ENCODE measurements around the gene CDC42BPA.

The CDC42BPA gene

DNA sequence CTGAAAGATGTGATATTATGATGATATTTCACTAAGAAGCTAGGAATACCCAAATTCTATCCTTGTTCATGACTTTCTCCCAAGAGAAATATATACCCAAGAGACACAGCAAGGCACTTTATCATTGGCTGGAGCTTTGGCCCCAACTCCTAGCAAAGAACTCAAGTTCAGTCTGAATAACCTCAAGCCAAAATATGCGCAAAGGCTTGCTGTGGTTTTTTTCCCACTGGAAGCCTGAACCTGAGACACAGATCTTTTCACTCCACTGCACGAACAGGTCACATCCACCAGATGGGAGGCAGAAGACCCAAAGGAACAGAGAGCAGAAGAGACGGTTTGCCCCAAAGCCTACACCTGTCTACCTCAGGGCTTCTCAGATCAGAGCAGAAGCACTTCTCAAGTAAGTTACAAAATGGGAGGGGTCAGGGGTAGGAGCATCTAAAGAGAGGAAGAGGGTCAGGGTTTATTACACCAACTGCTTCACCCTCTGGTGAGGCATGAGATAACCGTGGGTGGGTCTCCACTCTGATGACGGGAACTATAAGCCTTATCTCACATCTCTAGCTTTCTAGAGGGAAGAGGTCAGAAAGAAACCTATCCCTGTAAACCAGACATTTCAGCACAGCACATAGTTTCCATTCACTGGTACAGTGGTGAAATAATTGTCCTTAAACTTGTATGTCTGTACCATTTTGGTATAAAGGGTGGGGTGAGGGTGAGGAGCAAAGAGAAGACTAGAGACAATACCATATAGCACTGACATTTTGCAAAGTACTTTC is 17.1 kb upstream of the CDC42BPA start:
- no peak for ATAC-seq

DNA sequence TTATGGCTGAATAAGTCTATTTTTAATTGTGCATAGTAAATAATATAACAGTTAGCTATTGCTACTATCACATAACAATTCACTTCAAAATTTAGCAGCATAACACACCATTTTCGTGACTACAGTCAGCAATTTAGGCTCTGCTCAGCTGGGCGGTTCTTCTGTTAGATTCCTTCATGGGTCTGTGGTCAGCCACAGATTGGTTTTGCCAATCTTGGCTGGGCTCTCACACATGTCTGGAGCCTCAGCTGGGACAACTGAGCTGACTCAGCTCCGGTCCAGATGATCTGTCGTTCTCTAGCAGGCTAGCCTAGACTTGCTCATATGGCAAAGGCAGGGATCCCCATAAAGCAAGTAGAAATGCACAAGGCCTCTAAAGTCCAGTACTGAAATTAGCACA is 15.1 kb upstream of the CDC42BPA start:
- no peak for ATAC-seq

DNA sequence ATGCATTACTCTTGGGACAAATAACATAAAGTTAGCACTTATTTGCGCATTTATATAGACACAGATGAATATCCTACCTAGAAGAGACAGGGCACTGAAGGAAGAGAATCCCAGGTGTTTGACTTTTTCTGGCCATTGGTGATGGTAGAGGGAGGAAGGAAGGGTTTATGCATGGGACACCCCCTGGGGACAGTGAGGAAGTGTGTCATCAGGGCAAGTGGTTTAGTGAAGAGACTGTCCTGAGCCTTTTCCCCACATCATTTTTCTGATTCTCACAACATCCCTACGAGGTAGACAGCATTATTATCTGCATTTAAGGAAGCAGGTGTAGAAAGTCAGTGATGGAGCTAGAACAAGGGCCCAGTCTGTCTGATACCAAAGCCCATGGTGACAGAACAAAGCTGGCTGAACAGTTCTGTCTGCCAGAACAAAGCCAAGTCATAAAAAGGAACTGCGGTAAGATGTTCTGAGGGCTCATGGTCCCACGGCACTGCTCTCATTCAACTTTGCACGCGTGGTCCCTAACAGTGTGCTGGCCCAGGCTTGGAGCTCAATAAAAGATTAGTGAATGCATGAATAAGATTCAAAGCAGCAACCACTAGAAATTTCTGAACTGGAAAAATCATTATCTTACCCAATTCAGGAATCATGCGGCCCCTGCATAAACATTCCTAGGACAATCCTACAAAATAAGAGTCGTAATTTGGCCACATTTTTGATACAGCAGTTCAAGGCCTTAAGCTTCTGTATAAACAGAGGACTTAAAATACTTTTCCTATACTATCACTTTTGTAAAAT is 12.2 kb upstream of the CDC42BPA start:
- ATAC-seq: no peak

DNA sequence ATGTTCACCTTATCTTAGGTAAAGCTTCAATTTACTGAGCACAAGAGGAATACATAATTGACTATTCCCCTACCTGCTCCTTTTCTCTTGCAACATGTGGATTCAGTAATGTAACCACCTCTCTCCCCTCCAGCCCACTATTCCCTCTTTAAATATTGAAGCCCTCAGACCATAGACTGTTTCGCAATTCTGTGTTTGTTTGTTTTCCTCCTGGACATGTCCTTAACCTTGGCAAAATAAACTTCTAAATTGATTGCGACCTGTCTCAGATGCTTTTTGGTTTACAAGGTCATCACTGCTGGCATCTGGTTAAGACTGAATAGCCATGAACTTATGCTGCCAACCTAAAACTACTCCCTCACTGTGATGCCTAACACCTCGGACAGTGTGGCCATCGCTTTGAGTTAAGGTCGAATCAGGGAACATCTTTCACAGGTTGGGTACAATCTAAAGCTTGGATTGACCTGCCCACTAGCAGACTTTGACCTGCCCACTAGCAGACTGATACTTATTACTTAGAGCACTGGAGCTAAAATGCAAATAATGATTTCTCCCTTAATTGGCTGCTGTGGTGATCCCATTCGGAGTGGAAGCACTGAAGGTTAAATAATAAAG is 10.2 kb upstream of the CDC42BPA start:
- no peak for ATAC-seq

DNA sequence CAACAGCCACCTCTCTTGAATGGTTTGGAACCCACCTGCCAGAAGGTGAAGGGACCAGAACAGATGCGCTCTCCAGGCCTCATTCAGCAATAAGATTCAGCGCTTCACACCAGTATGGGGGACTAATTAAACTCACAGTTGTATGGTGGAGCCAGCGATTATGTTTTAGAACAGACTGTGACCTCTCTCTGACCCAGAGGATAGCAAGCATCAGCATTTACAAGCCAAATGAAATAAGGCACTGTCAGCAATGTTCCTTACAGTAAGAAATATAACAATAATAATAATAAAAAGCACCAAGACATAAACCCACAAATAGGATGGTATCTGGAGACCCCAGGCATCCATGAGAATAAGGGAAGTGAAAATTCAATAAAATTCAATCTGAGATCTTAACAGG is 6.9 kb upstream of the CDC42BPA start:
- ATAC-seq: no peak

DNA sequence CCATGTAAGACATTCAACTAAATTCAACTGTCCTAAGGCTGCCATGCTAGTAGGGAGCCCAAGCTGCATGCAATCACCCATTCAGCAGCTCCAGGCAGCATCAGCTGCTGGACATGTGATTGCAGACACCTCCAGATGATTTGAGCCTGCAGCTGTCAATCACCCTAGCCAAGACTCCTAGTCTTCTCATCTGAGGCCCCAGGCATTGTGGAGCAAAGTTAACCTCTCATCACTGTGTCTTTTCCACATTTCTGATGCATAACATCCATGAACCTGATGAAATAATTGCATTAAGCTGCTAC is 5.6 kb upstream of the CDC42BPA start:
- ATAC-seq: no peak

DNA sequence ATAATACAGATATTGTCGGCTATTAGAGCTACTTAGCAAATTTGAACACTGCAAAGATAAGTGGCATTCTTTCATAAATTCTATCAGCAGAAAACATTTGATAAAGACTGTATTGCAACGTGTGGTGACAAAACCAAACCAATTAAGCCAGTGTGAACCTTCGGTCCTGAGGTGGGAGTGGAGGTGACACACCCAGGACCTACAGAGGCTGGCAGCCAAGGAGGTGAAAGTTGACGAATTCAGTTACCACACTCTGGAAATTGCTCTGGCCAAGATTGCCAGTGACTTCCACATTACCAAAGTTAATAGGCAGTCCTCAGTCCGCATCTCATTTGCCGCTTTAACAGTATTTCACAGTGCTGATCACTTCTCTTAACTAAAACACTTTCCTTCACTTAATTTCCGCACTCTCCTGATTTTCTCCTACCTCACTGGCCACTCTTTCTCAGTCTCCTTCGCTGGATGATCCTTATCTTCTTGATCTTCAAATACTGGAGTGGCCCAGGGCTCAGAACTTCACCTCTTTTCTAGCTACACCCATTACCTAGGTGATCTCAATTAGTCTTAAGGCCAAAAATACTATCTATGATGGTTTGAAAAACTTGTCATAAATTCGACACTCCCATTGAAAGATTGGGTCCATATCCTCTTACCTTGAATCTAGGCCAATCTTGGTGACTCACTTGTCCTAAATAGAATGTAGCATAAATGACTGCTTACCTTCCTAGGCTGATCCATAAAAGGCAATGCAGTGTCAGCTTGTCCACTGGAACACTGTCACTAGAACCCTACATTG is 5.1 kb upstream of the CDC42BPA start:
- no peak for ATAC-seq

DNA sequence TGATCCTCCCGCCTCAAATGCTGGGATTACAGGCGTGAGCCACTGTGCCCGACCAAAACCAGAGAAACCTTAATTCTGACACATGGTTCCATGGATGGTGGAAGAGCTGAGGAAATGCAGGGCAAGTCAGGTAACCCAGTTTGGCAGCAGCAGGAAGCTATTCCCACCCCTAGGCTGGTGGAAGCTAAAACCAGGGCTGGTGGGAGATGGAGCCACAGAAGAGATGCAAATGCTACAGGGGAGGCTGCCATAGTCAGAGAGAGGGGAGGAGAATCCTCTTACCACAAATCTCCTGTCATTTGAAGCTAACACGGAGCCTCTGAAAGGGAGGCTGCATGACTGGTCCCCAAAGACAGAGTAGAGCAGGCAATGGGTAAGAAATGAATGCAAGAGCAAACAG is 4.1 kb upstream of the CDC42BPA start:
- no peak for ATAC-seq

DNA sequence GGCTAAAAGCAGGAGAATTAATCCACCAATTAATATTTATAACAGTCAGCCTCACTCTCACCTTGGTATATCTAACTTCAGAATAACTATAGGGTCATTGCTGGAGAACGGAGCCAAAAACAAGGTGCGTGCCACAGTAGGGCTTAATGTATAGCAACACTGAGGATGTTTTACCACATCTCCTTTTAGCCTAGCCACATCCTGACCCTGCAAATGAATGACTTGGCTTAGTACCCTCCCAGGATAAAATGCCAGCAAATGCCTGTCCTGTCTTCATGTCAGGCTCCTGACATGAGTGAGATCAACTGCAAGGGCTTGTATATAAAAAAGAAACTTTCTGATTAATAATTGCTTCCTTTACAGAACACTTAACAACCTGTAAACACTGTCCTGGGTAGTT is 2.7 kb upstream of the CDC42BPA start:
- ATAC-seq: no peak

DNA sequence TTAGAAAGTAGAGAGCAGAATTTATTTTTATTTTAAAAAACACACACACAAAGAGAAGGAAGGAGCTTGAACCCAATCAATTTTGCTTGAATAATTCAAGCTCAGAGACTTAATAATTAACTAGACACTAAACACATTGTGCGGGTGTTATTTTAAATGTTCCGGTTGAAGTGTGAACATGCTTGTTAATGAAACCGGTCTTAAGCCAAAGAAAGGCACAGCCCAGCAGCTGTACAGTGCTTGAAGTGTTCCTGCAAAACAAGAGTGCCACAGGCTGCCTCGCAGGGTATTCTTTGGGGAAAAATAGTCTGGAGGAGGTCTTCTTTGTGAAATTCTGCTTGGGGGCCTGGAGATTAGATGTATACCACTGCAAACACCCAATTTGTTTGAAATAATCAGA is 2.2 kb upstream of the CDC42BPA start:
- no peak for ATAC-seq

DNA sequence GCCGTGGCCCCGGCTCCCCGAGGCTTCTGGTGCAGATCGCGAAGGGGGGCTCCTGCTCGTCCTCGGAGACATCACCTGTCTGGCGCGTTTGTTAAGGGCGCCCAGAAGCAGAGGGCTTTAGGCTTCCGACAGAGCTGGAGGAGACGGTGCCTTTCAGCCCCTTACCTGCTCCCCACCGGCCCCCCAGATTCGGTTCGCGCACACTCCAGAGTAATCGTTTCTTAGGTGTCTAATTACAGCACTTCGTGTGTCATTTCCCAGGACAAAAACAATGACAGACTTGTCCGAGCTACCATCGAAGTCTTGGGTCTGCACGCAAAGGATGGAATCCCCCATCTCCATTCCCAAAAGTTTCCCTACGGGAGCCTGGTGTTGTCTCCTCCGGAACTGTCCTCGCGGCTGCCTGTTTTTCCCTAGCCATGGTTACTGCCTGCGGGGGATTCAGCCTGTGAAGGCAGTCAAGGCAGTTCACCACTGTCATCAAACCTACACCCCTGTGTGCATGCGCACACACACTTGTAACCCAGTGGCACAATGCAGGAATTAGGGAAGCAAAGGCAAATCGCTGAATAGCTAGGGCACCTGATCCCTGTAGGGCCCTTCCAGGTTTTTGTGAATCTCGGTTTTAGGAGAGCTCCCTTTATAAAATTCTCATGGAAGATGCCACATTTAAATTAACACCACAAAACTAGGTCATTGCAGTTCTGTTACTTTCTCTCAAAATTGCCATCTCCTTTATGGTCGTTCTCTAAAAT is 738 bp upstream of the CDC42BPA start:
- ATAC-seq: no peak

DNA sequence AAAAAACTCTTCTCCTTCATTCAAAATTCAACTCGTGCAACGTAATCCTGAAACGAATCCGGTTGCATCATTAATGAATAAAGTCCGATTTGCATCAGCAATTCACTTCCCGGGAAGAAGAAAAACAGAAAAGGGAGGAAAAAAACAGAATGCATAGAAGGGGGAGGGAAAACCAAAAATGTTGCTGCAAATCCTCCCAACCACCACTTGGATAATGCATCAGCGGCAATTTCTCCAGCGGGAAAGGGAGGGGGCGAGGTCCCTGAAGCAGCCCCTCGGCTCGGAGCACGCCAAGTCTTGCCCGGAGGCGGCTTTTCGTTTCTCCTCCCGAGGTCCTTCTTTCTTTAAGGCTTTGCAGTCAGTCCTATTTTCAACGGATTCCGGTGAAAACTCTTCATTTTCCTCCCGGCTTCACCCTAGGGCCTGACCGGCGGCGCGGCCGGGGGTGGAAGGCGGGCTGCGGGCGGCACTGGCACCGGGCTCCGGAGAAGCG is 723 bp downstream of the CDC42BPA start:
- no peak for ATAC-seq

DNA sequence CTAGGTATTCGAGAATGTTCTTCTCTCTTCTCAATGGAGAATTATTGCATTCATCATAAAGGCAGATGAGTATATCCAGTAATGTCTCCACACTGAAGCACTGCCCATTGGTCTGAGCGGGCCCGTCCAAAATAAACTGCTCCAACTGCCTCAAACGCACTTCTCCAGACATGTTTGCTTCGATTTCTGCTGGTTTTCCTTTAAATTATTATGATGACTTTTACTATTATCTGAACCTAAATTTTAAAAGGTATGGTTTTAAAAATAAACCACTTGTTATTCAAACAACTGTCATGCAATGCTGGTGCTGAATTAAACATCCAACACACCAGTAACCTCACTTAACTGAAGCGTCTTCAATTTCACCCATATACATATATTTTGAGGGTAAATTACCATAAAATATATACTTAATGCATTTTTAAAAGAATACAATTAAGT is 1.3 kb downstream of the CDC42BPA start:
- no peak for ATAC-seq

DNA sequence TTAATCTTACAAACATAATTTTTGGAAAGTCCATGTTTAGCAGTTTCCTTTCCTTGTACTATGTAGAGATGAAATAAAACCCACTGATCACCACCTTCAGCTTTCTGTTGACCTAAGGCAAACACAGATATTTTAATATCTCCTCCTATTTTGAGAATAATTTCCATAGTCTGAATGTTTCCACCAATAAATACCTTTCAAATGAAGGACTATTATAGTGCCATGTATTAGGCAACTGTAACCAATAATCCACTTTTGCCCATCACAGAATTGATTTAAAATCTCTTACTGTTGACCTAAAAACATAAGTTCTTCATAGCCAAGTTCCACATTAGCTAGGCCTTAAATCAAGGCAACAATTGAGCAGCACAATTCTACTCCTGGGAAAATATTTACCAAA is 1.8 kb downstream of the CDC42BPA start:
- ATAC-seq: no peak

DNA sequence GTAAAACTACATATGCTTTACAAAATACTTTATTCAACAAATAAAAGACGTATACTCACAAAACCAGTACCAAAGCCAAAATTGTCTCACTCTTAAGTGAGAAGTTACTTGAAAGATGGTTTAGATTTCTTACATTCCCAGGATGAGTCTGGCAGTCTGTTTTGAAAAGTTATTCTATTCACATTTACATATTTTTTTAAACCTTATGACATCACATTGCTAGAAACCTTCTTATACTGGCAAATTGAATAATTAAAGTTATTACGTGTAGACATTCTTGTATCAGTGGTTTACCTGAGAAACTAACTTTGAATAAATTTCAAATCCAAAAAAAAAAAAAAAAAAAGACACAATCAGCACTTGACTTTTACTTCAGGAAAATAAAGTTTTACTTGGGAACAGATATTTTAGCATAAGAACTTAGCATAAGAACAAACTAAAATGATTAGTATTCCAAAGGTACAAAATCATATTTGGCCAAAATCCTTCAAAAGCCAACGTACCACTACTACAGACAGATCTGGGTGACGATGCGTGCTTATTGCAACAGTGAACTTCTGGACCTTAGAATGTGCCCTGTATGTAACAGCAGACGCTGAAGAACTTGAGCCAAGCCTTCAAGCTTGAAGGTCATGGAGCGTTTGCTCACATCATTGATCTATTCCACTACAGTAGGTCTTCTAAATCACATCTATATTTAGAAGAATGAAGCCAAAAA is 2.5 kb downstream of the CDC42BPA start:
- ATAC-seq: no peak

DNA sequence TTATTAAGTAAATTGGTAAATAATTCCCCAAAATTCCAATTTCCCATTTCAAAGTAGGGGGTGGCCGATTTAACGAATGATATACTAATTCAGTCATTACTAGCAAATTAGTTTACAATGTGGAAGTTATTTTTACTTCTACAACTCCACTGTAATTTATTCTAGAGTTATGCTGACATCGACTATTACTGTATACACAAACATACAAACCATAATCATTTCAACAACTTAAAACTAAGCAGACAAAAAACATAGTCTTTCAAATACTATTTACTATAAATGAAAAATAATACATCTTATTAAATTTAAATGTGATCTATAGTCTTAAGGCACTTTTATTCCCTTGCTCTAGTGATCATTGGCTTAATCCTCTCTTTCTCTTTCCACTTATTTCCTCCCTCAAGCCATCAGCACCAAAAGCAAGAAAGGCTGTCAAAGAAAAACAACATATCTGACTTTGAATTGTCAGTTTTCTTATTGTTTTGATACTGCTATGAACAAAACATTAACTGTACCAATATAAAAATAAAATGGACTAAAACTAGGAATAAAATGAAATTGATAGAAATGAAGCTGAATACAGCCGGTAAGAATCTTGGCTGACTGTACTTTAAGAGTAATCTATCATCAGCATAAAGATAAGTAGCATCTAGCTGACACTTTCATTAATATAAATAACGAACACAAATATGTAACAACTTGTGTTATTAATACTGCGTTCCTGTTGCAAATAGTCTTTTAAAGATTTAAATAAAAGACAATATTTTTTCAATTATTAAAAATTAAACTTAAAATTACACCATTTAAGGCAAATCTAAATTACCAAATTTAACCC is 4.1 kb downstream of the CDC42BPA start:
- no peak for ATAC-seq

DNA sequence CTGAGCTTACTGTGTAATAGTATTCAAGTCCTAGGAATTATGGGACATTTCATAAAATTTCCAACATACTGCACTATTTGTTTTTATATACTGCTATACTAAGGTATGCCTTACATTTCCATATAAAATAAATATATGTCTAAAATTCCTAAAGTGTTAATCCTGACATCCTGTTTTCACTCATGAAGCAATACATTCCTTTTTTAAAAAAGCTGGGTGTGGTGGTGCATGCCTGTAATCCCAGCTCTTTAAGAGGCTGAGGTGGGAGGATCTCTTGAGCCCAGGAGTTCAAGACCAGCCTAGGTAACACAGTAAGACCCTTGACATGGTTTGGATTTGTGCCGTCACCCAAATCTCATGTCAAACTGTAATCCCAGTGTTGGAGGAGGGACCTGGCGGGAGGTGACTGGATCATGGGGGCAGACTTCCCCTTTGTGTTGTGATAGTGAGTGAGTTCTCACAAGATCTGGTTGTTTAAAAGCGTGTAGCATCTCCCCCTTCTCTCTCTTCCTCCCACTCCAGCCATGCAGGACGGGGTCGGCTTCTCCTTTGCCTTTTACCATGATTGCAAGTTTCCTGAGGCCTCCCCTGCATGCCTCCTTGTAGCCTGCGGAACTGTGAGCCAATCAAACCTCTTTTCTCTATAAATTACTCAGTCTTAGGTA is 5.8 kb downstream of the CDC42BPA start:
- ATAC-seq: no peak

DNA sequence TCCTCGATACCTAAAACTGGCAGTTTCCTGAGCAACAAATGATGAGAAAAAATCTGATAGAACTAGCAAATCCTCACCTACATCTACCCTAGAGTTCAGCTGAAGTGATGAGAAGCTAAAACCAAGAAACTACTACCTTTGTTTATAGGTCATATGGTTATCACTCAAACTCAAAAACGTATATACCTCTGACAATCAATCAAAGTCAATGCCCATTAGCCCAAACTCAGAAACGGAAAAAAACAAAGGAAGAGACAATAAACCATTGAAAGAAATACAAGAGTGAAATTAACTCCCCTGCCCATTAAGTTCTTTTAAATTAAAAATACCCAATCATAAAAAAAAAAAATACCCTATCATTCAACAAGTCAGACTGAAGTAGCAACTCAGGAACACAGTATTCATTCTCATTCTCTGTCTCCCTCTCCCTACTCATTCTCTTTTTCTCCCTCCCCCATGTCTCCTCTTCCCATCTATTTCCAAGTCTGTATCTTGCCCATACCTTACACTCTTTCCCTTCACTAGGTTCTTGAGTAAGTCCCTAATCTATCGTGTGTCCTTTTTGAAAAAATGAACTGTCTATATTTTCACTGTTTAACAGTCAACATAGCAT is 6.8 kb downstream of the CDC42BPA start:
- no peak for ATAC-seq

All from activated CD4-positive, CD25-positive, alpha-beta regulatory T cell treated with anti-CD3 and anti-CD28 coated beads, Interleukin-2, amount 50 U/mL, for 24 hours (primary cell).